ENCODE measurements around the gene F13A1.

GRCh38 chr6:6234963-6235362 is 85.5 kb downstream of the F13A1 start:
- TF ChIP-seq CTCF (IDR thresholded peaks at IDR 0.05) (no peak), POLR2A (IDR thresholded peaks at IDR 0.05) (no peak)
